HG02884 (cell line): Measurements from ENCODE around the gene HAUS5.
"Not testable (repeated sequence)": the region's sequence is repeated elsewhere in the genome, so short reads cannot be mapped to it uniquely, and the experiment has no call there.

Source experiments
- ATAC-seq: cut with Tn5 transposase; IDR thresholded peaks from one replicate; pipeline ENCODE4 v1.9.1; 2021; ENCODE audit warnings: mild to moderate bottlenecking, moderate library complexity; ENCODE audit not compliant: unreplicated experiment

The HAUS5 gene

GRCh38 chr19:35607170-35607569, 5.4 kb upstream of the HAUS5 start:
- ATAC-seq = not testable (repeated sequence)

- ATAC-seq = no peak
Observed at GRCh38 chr19:35607661-35608060, 4.9 kb upstream of the HAUS5 start.

GRCh38 chr19:35608251-35608650, 4.3 kb upstream of the HAUS5 start:
- no peak for ATAC-seq

GRCh38 chr19:35609851-35610353, 2.6 kb upstream of the HAUS5 start:
- no peak for ATAC-seq

- ATAC-seq = no peak
Observed at GRCh38 chr19:35612224-35612558, 344 bp upstream of the HAUS5 start.

GRCh38 chr19:35613574-35613973, 1.0 kb downstream of the HAUS5 start:
- no peak for ATAC-seq

- ATAC-seq = no peak
Observed at GRCh38 chr19:35615036-35615435, 2.5 kb downstream of the HAUS5 start.

- no peak for ATAC-seq
Observed at GRCh38 chr19:35618857-35619256, 6.3 kb downstream of the HAUS5 start.

GRCh38 chr19:35619290-35619923, 6.9 kb downstream of the HAUS5 start:
- no peak for ATAC-seq

GRCh38 chr19:35620001-35620400, 7.5 kb downstream of the HAUS5 start:
- no peak for ATAC-seq

- ATAC-seq = no peak
Observed at GRCh38 chr19:35621708-35622107, 9.2 kb downstream of the HAUS5 start.

- no peak for ATAC-seq
Observed at GRCh38 chr19:35622750-35623149, 10.2 kb downstream of the HAUS5 start.

- no peak for ATAC-seq
Observed at GRCh38 chr19:35623327-35624010, 10.9 kb downstream of the HAUS5 start.

- no peak for ATAC-seq
Observed at GRCh38 chr19:35628264-35628564, 15.7 kb downstream of the HAUS5 start.

- ATAC-seq = peak; percentile 93
Observed at GRCh38 chr19:35628565-35629331, 16.2 kb downstream of the HAUS5 start, which contains the start of gene RBM42. TSS of gene RBM42 (plus strand) at chr19:35629036. CDS start at chr19:35629154, 118 bp downstream.

GRCh38 chr19:35629332-35629633, 16.7 kb downstream of the HAUS5 start:
- no peak for ATAC-seq

GRCh38 chr19:35633727-35634440, 21.3 kb downstream of the HAUS5 start:
- no peak for ATAC-seq

- no peak for ATAC-seq
Observed at GRCh38 chr19:35636651-35637050, 24.1 kb downstream of the HAUS5 start.

- no peak for ATAC-seq
Observed at GRCh38 chr19:35637165-35637564, 24.6 kb downstream of the HAUS5 start.

- ATAC-seq = no peak
Observed at GRCh38 chr19:35639321-35639639, 26.7 kb downstream of the HAUS5 start.

GRCh38 chr19:35639863-35640262, 27.3 kb downstream of the HAUS5 start:
- no peak for ATAC-seq
